Spleen (tissue), 11 donors: ENCODE measurements around the gene LTBP1. TPM values are rescaled to one million over a fixed set of nuclear protein-coding genes. Genes with fewer than 3 reads are reported as not detected.

ENCODE experiments used
- DNase-seq: peaks from one replicate; pipeline ENCODE4 v3.0.0-alpha.2; 2020
- H3K27ac ChIP-seq, 8 donors: fragments of 200-600 bp; sonication (generic) in 7 of 8; 1 replicate in 4 of 8; 2 replicates in 4 of 8; pipeline versions ENCODE4 v1.5.0 to v1.8.0; 2016 to 2021; ENCODE audit warnings: inconsistent platforms in 4 of 8, mild to moderate bottlenecking in 4 of 8, moderate library complexity in 1 of 8
- H3K27me3 ChIP-seq, 7 donors: fragments of 200-600 bp; sonication (generic) in 6 of 7; replicated peaks in 1 of 7; 1 replicate in 4 of 7; 2 replicates in 3 of 7; pipeline versions ENCODE4 v1.5.0 to v1.8.0; 2016 to 2021; ENCODE audit warnings: inconsistent platforms in 3 of 7, mild to moderate bottlenecking in 1 of 7
- H3K36me3 ChIP-seq, 6 donors: fragments of 200-600 bp; sonication (generic) in 5 of 6; 1 replicate in 4 of 6; 2 replicates in 2 of 6; pipeline versions ENCODE4 v1.5.0 to v1.8.0; 2016 to 2021; ENCODE audit warnings: inconsistent platforms in 2 of 6
- H3K4me1 ChIP-seq, 6 donors: fragments of 200-600 bp; sonication (generic) in 5 of 6; 1 replicate in 3 of 6; 2 replicates in 3 of 6; pipeline versions ENCODE4 v1.5.0 to v1.8.0; 2016 to 2021; ENCODE audit warnings: inconsistent platforms in 3 of 6
- H3K4me3 ChIP-seq, 8 donors: fragments of 200-600 bp; sonication (generic) in 7 of 8; 1 replicate in 4 of 8; 2 replicates in 4 of 8; pipeline versions ENCODE4 v1.5.0 to v1.8.0; 2016 to 2021; ENCODE audit warnings: inconsistent platforms in 4 of 8, mild to moderate bottlenecking in 4 of 8, moderate library complexity in 2 of 8
- H3K9me3 ChIP-seq, 8 donors: fragments of 200-600 bp; sonication (generic) in 7 of 8; 1 replicate in 4 of 8; 2 replicates in 4 of 8; pipeline versions ENCODE4 v1.5.0 to v1.8.0; 2016 to 2021; ENCODE audit warnings: inconsistent platforms in 4 of 8
- POLR2A ChIP-seq, 3 donors: fragments of 450-650 bp; IDR thresholded peaks; one replicate each; pipeline ENCODE4 v1.5.1; 2017; ENCODE audit warnings: antibody characterized with exemption in 3 of 3, mild to moderate bottlenecking in 1 of 3
- POLR2AphosphoS5 ChIP-seq, 3 donors: sonication (generic); formaldehyde crosslinking; IDR thresholded peaks; one replicate each; pipeline ENCODE4 v1.5.1; 2017; ENCODE audit warnings: antibody characterized with exemption in 3 of 3
- WGBS, 5 donors: extraction: QIAGEN DNeasy Blood & Tissue Kit in 3 of 5; methylation state at CpG; one replicate each; pipeline versions ENCODE4 v1.1.5 to v1.1.7; 2013 to 2018; 5-methylcytosine and 5-hydroxymethylcytosine counted together
- intact Hi-C: fragments of 100-400 bp; cut with DNase I; formaldehyde crosslinking; loops from one replicate; pipeline ENCODE4 v1.15.0; 2023; ENCODE audit warnings: low total_unique reads
- polyA plus RNA-seq, 3 donors: library from polyadenylated mRNA; stranded (reverse); fragments of 200-250 nt; gene quantifications; one replicate each; pipeline ENCODE4 v1.2.1, GENCODE V29; 2013
- total RNA-seq, 7 donors: library from RNA; depleted of rRNA in 3 of 7; stranded (reverse); fragments of >200 nt in 3 of 7; fragmentation: NEBNext Ultra II Directional in 4 of 7; extraction: Animal tissue kit (Norgen Biotek cat#: 25700) in 4 of 7; gene quantifications; one replicate each; pipeline versions ENCODE4 v1.1.0 to v1.2.1, GENCODE V29; 2016 to 2021
- TF ChIP-seq, protein P1 (sequence below), 11 experiments: fragments of 200-600 bp in 7 of 11; fragments of 450-650 bp in 4 of 11; sonication (generic) in 4 of 11; IDR thresholded peaks in 8 of 11; conservative IDR thresholded peaks in 3 of 11; 1 replicate in 7 of 11; 2 replicates in 4 of 11; pipeline versions ENCODE4 v1.4.0 to v1.8.0; 2016 to 2021; ENCODE audit warnings: antibody characterized with exemption in 11 of 11, inconsistent platforms in 4 of 11, mild to moderate bottlenecking in 1 of 11
- donor health status: healthy with polysubstance abuse.
- donor health status: DM: no; HTN: no; CAD: no; lungs with moderate emphysema.
- donor health status: DM: no; HTN: no; CAD: no.
- donor health status: Bipolar disorder and iron deficiency.
- donor health status: healthy.
- donor health status: DM: no; HTN: no; CAD: no.
- donor health status: DM: yes; HTN: yes; CAD: no.

LTBP1 gene
- total and polyA plus RNA-seq, 10 donors = 6.8 to 28.0 (median 13.3) TPM

DNA sequence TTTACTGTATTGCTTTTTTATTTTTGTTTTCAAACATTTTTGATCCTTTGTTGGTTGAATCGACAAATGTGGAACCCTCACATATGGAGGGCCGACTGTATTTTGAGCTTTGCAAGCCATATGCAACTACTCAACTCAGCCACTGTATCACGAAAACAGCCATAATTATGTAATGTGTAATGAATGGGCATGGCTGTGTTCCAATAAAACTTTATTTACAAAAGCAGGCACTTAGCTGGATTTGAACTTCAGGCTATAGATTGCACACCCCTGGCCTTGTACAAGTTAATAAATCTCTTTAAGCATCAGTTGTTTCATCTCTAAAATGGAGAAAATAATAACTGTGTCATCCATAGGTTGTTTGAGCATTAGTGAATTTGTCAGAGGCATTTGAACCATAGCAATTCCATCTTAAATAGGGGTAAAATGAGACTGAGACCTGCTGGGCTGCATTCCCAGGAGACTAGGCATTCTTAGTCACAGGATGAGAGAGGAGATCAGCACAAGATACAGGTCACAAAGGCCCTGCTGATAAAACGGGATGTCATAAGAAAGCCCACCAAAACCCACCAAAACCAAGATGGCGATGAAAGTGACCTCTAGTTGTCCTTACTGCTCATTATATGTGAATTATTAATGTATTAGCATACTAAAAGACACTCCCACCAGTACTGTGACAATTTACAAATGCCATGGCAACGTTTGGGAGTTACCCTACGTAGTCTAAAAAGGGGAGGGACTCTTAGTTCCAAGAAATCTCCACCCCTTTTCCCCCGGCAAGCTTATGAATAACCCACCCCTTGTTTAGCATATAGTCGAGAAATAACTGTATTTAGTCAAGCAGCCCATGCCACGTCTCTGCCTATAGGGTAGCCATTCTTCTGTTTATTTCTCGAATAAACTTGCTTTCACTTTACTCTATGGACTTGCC is 13.7 kb upstream of the LTBP1 start:
- peaks cover 0 to 41% (median 6%) of the 10 kb centered on the region in 7 donors for H3K27me3 ChIP-seq
- no peak for TF ChIP-seq POLR2AphosphoS5 (IDR thresholded peaks at IDR 0.05)
- no peak for TF ChIP-seq POLR2A (IDR thresholded peaks at IDR 0.05)
- TF ChIP-seq, protein P1, sequence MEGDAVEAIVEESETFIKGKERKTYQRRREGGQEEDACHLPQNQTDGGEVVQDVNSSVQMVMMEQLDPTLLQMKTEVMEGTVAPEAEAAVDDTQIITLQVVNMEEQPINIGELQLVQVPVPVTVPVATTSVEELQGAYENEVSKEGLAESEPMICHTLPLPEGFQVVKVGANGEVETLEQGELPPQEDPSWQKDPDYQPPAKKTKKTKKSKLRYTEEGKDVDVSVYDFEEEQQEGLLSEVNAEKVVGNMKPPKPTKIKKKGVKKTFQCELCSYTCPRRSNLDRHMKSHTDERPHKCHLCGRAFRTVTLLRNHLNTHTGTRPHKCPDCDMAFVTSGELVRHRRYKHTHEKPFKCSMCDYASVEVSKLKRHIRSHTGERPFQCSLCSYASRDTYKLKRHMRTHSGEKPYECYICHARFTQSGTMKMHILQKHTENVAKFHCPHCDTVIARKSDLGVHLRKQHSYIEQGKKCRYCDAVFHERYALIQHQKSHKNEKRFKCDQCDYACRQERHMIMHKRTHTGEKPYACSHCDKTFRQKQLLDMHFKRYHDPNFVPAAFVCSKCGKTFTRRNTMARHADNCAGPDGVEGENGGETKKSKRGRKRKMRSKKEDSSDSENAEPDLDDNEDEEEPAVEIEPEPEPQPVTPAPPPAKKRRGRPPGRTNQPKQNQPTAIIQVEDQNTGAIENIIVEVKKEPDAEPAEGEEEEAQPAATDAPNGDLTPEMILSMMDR (IDR thresholded peaks at IDR 0.05 in 8 of 11, conservative IDR thresholded peaks at IDR 0.05 in 3 of 11) = no peak
- no peak for DNase-seq
- H3K36me3 ChIP-seq = no peaks in the 10 kb centered on the region
- no peak overlapping the region for H3K27ac ChIP-seq
- no peak overlapping the region for H3K4me3 ChIP-seq
- intact Hi-C loops = no loop called here
- no peaks in the 10 kb centered on the region for H3K9me3 ChIP-seq
- whole genome bisulfite sequencing, 5 donors = 83 to 90% (median 84%) methylated on average over 11 of the region's 11 CpGs
- no peaks in the 10 kb centered on the region for H3K4me1 ChIP-seq

DNA sequence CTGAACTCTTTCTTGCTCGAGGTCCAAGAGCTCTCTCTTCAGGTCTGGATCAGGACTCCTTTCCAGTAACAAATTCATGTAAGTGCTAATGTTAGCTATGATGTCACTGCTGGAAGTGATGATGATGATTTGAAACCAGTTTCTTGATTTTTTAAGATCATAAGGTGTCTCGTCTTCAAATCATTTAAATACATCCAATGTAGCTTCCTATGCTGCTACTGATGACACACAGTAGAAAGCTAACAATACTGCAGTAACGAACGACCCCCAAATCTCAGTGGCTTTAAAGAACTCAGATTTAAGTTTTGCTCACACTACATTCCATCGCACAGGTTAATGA is 13.0 kb upstream of the LTBP1 start:
- intact Hi-C loops = no loop called here
- no peak for TF ChIP-seq POLR2AphosphoS5 (IDR thresholded peaks at IDR 0.05)
- TF ChIP-seq, protein P1 (IDR thresholded peaks at IDR 0.05 in 8 of 11, conservative IDR thresholded peaks at IDR 0.05 in 3 of 11) = no peak
- TF ChIP-seq POLR2A (IDR thresholded peaks at IDR 0.05) = no peak
- H3K36me3 ChIP-seq = no peaks in the 10 kb centered on the region
- no peak overlapping the region for H3K27ac ChIP-seq
- DNase-seq = no peak
- H3K4me1 ChIP-seq = no peaks in the 10 kb centered on the region
- 89 to 94% (median 92%) methylated on average over 5 of the region's 5 CpGs for WGBS, 5 donors
- peaks cover 0 to 35% (median 4%) of the 10 kb centered on the region in 7 donors for H3K27me3 ChIP-seq
- no peaks in the 10 kb centered on the region for H3K9me3 ChIP-seq
- H3K4me3 ChIP-seq = no peak overlapping the region

DNA sequence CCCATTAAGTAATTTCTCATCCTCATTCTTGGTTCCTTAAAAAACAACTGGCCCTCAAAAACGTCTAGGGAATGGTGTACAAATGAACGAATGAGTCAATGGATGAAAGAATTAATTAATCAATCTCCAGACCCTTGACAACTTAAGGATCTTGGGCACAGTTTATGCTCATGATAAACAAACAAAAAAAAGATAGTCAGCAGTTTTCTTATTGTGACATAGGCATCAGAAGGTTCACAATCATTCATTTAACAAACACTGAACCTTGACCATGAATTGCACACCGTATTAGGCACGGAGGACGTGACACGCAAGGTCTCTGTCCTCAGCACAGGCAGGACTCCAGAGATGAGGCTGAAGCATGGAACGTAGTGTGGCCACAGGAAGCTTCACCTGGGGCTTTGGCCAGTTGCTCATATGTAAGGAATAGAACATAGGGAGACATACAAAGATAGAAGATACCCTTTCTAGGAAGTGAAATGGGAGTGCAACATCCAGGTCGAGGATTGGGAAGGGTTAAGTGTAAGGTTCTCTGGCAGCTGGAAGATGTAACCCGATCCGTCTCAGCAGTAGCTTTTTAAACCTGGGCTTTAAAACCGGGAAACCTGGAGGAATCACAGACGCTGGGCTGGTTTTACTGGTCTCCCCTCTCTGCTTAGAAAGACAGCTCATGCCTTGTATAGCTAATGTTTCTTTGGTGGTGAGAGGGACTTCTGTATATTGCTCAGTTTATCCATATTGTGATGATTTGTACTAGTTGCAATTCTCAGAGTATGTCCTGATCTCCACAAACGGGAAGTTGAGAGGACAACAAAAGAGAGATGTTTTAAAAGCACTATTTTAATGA is 8.9 kb upstream of the LTBP1 start:
- no peak for DNase-seq
- WGBS, 5 donors = 56 to 76% (median 71%) methylated on average over 13 of the region's 13 CpGs
- intact Hi-C loops = no loop called here

More for the DNA sequence above, 8.9 kb upstream of the LTBP1 start:
- peaks cover 0 to 33% (median 4%) of the 10 kb centered on the region in 7 donors for H3K27me3 ChIP-seq
- H3K4me3 ChIP-seq = no peak overlapping the region
- H3K27ac ChIP-seq = no peak overlapping the region
- TF ChIP-seq, protein P1 (IDR thresholded peaks at IDR 0.05 in 8 of 11, conservative IDR thresholded peaks at IDR 0.05 in 3 of 11) = no peak
- TF ChIP-seq POLR2A (IDR thresholded peaks at IDR 0.05) (no peak), POLR2AphosphoS5 (IDR thresholded peaks at IDR 0.05) (no peak)
- no peaks in the 10 kb centered on the region for H3K4me1 ChIP-seq
- H3K36me3 ChIP-seq = no peaks in the 10 kb centered on the region
- no peaks in the 10 kb centered on the region for H3K9me3 ChIP-seq
